Hepatic stellate cell (primary cell): ENCODE data around the gene ZNF385D.

ENCODE experiments used
- DNase-seq: peaks from one replicate; pipeline ENCODE4 v3.0.0; 2011; ENCODE audit warnings: low spot score

Gene ZNF385D

DNA sequence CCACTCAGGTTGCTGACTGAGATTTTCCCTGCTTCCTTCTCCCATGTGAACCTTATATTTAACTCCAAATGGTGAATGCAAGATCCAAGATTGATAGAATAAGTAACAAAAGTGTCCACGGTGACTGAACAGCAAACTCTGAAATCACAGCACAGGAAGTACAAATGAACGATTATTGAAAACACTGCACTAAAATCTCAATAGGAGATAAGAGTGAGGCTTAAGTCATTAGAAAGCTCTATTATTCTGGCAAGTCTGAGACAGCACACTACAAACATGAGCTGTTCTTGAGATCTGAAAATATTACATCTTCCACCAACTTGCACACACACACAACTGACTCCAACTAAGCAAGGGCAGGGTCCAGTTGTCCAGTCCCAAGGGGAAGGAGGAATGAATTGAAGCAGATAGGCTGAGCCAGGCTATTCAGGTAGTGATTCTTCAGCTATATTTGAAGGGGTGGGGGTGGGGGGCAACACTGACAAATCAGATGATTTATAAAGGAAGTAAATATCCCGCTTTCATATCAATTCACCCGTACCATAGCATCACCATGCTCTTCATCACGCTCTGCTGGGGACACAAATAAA is 2.9 kb downstream of the ZNF385D start:
- no peak for DNase-seq

DNA sequence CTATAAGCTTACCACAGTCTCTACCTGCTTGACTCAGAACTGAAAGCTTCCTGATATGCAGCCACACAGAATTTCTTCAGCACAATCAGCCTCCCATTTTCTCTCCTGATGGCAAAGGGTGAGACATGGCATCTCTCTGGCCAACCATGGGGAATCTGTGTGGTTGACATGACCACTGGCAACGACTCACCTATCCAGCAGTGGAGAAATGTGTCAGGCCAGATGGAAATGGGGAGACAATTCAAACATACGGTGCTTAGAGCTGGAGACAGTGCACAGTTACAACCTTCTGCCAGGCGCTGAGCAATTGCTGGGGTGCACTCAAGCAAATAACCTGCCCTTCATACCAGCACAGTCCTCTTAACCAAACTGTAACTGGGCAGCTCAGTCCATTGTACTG is 3.6 kb downstream of the ZNF385D start:
- DNase-seq, result no peak

GRCh38 chr3:21745966-21746365 is 5.0 kb downstream of the ZNF385D start:
- DNase-seq, result no peak

- no peak for DNase-seq
These were observed 6.2 kb downstream of the ZNF385D start for GRCh38 chr3:21744793-21745192.

GRCh38 chr3:21738935-21739702 is 11.9 kb downstream of the ZNF385D start:
- DNase-seq, result no peak

DNA sequence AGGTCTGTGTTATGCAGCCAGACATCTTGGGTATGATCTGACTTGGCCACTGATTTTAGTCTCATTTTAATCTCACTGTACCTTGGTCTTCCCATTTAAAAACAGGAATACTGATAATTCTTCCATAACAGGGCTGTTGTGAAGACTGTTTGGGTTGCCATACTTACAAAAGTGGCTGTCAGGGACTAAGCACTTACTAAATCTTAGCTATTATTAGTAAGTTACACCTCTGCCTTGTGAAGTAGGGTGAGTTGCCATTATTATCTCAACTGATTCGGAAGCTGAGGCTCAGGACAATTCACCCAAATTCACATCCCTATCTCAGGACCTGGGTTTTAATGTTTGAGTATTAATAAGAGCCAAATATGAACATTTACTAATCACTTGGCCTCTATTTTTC is 12.7 kb downstream of the ZNF385D start:
- no peak for DNase-seq

- no peak for DNase-seq
These were observed 16.3 kb downstream of the ZNF385D start for GRCh38 chr3:21734746-21735145.

- DNase-seq, result no peak
These were observed 21.0 kb downstream of the ZNF385D start for GRCh38 chr3:21729888-21730459.

GRCh38 chr3:21729331-21729730 is 21.7 kb downstream of the ZNF385D start:
- no peak for DNase-seq

DNA sequence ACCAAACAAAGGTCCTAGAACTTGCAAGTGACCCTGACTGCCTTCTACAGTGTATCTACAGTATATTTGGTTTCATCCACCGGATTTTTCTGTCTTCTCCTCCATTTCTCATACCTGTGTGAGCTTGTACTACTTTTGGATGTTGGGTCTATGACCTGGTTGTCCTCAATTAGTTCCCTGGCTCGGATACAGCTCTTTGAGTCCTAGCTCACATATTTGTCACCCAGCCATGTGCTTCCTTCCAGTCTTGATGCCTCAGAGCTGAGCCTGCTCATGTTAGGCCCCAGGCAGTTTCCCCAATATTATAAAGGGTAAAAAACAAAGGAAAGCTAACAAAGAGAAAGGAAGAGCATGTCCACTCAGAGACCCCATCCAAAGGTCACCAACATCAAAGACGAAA is 28.2 kb downstream of the ZNF385D start:
- DNase-seq, result no peak

DNA sequence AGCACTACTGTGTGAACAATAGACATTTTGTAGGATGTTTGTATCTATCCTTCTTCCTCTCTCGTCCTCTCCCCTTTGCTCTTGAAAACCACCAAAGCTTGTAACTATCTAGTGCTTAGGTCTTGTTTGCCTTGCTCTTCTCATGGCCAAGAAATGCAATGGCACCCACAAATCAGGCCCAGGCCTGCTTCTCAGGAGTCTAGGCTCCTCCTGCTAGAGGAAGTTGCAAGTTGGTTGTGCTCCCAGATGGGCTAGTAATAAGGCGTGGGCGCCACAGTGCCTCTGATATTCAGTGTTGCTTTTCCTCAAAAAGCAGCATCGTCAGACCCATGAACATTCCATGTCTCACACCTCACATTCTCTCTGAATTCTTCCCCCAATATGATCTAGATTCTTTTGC is 28.7 kb downstream of the ZNF385D start:
- no peak for DNase-seq

GRCh38 chr3:21718943-21719591 is 31.9 kb downstream of the ZNF385D start:
- no peak for DNase-seq

DNA sequence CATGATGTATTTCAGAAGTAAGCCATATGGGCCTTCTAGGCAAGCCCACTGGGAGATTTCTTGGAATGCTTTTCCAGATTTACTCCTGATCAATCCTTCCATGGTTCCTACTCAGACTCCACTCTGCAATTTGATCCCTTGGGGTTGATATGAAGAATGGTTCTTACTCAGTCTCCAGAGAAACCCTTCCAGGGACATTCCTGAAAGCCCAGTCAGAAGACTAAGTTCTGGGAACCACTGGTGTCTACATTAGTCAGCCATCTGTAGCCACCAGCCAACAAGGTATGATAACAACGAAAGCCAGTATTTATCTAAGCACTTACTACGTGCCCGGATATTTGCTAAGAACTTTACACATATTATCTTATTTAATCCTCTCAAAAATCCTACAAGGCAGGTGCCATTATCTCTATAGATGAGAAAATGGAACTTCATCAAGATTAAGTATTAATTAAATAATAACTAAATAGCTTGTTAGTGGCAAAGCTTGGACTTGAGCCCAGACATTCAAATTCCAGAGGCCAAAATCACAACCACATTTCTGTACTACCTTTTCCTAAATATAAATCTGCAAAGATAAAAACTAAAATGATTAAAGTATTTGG is 32.7 kb downstream of the ZNF385D start:
- peak; percentile 44 for DNase-seq

DNA sequence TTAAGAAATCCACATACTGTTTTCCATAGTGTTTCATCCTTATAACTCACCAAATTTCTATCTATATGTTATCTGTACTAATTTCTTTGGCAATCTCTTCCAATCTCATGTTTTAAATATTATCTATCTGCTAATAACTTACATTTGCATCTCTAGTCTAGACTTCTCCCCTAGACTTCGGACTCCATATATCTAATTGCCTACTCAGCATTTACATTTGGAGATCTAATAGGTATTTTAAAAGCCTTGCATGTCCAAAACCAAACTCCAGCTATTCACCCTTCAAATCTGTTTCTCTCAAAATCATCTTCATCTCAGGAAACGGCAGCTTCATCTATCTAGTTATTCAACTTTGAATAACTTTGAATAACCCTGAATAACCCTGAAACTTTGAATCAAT is 35.3 kb downstream of the ZNF385D start:
- DNase-seq, result no peak

DNA sequence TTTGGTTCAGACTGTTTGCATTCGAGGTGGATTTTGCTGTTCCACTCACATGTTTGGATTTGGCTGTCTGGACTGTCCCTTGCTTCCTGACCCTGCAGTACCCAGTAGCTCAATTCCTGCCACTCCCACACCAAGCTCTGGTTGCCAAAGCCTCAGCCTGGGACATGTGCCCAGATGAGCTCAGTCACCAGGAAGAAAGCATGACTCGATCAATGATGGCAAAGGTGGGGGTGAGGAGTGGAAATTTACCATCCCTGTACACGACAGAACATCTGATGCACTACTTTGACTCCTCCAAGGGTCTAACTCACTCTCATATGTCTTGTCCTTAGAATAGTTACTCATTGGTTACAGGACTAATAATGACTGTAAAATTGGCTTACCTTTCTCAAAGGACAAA is 45.2 kb downstream of the ZNF385D start:
- DNase-seq, result no peak

GRCh38 chr3:21704796-21705195 is 46.2 kb downstream of the ZNF385D start:
- DNase-seq, result no peak

GRCh38 chr3:21703291-21703690 is 47.7 kb downstream of the ZNF385D start:
- DNase-seq, result no peak

- DNase-seq, result no peak
These were observed 53.3 kb downstream of the ZNF385D start for GRCh38 chr3:21697707-21698106.

DNA sequence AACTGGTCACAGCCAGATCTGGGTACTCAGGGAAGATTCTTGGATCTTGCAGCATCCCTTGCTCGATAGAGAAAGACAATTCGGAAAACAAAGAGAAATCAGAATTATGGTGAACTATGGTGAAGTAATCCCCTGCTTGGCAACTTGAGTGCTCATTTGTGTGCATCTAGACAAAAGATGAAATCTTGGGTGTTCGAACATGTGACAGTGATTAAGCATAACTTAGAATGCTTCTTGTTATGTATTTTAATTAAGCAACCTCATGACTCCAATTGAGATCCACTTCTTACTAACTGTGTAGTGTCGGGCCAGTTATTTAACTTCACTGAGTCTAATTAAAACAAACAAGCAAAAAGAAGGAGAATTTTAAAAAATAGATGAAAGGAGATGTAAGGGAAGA is 56.5 kb downstream of the ZNF385D start:
- no peak for DNase-seq

GRCh38 chr3:21691036-21691435 is 60.0 kb downstream of the ZNF385D start:
- no peak for DNase-seq

- no peak for DNase-seq
These were observed 68.8 kb downstream of the ZNF385D start for GRCh38 chr3:21682206-21682605.

- DNase-seq, result no peak
These were observed 77.6 kb downstream of the ZNF385D start for GRCh38 chr3:21673393-21673792.

DNA sequence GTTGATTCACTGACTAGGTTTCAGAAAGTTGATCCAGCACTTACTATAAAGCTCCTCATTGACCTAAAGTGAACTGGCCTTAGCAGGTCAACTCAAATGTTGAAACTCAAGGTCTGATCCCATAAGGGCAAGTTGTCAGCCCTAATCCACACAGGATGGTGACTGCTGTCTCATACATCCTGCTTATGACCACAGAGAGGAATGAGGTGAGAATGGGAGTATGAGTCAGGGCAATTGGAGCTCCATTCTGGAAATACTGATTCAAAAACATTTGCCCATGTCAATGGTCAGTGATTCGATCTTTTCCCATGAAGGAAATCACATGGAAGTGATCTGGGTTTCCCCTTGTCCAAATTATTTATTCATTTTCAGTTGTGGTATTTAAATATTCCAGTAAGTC is 78.7 kb downstream of the ZNF385D start:
- no peak for DNase-seq
